Sigmoid colon (tissue), 7 donors: ENCODE data around the gene KRT36. TPM values are rescaled to one million over a fixed set of nuclear protein-coding genes. Genes with fewer than 3 reads are reported as not detected.

Source experiments
- DNase-seq: peaks from one replicate; pipeline ENCODE4 v3.0.0-alpha.2; 2019
- H3K27ac ChIP-seq, 4 donors: fragments of 200-600 bp; sonication (generic); one replicate each; pipeline ENCODE4 v1.5.1; 2016 to 2019; ENCODE audit warnings: mild to moderate bottlenecking in 1 of 4
- H3K27me3 ChIP-seq, 3 donors: fragments of 200-600 bp; sonication (generic); one replicate each; pipeline ENCODE4 v1.5.1; 2019; ENCODE audit warnings: mild to moderate bottlenecking in 1 of 3
- H3K36me3 ChIP-seq, 4 donors: fragments of 200-600 bp; sonication (generic); one replicate each; pipeline ENCODE4 v1.5.1; 2016 to 2019
- H3K4me1 ChIP-seq, 4 donors: fragments of 200-600 bp; sonication (generic); one replicate each; pipeline ENCODE4 v1.5.1; 2017 to 2019
- H3K4me3 ChIP-seq, 4 donors: fragments of 200-600 bp; sonication (generic); one replicate each; pipeline ENCODE4 v1.5.1; 2017 to 2019; ENCODE audit warnings: mild to moderate bottlenecking in 2 of 4, moderate library complexity in 1 of 4
- H3K9me3 ChIP-seq, 4 donors: fragments of 200-600 bp in 3 of 4; sonication (generic) in 3 of 4; one replicate each; pipeline versions ENCODE4 v1.5.1 to v1.6.1; 2013 to 2019
- EP300 ChIP-seq, 4 donors: sonication (generic); formaldehyde crosslinking; IDR thresholded peaks; one replicate each; pipeline ENCODE4 v1.6.1; 2017; ENCODE audit warnings: antibody characterized with exemption in 4 of 4
- POLR2A ChIP-seq, 2 donors: fragments of 450-650 bp; IDR thresholded peaks; one replicate each; pipeline ENCODE4 v1.6.1; 2016; ENCODE audit warnings: antibody characterized with exemption in 2 of 2, mild to moderate bottlenecking in 2 of 2, moderate library complexity in 2 of 2
- POLR2AphosphoS5 ChIP-seq, 4 donors: sonication (generic); formaldehyde crosslinking; IDR thresholded peaks; one replicate each; pipeline ENCODE4 v1.6.1; 2017; ENCODE audit warnings: antibody characterized with exemption in 4 of 4
- WGBS, 2 donors: extraction: QIAGEN DNeasy Blood & Tissue Kit; methylation state at CpG; one replicate each; pipeline ENCODE4 v1.1.7; 2013; 5-methylcytosine and 5-hydroxymethylcytosine counted together
- intact Hi-C: fragments of 100-400 bp; cut with DNase I; formaldehyde crosslinking; loops from one replicate; pipeline ENCODE4 v1.15.1; 2023
- polyA plus RNA-seq, 3 donors: library from polyadenylated mRNA; stranded (reverse); fragments of 200-250 nt; gene quantifications; one replicate each; pipeline ENCODE4 v1.2.3, GENCODE V29; 2013
- total RNA-seq, 4 donors: library from RNA; depleted of rRNA; stranded (reverse); fragments of >200 nt; gene quantifications; one replicate each; pipeline ENCODE4 v1.1.0, GENCODE V29; 2016
- TF ChIP-seq, protein P1 (sequence below), 4 experiments: fragments of 450-650 bp in 3 of 4; fragments of 200-600 bp in 1 of 4; IDR thresholded peaks; one replicate each; pipeline ENCODE4 v1.5.1; 2016 to 2019; ENCODE audit warnings: antibody characterized with exemption in 4 of 4, mild to moderate bottlenecking in 3 of 4, moderate library complexity in 2 of 4
- donor health status: healthy with polysubstance abuse.
- donor health status: Bipolar disorder and iron deficiency.
- donor health status: healthy.

KRT36 gene
- total and polyA plus RNA-seq, 7 donors: 0.20 to 0.33 TPM; not detected in 5

DNA sequence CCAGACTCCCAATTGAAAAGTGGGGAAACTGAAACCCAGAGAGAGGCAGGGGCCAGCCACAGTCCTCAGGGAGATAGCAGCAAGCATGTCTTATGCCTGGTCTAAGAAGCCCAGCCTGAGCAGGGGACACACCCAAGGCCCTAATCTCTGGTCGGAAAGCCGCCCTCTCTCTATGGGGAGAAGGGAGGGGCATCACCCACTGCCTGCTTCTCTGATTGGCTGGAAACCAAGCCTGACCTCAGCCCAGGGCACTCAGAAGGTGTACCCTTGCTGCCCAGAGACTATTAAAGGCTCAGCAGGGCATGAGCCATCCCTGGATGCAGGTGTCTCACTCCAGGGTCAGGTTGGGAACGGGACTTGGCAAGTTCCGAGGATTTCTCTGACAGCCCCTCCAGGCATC is 21.4 kb upstream of the KRT36 start:
- H3K4me1 ChIP-seq: no peaks in the 10 kb centered on the region
- TF ChIP-seq POLR2AphosphoS5 (IDR thresholded peaks at IDR 0.05) (no peak), EP300 (IDR thresholded peaks at IDR 0.05) (no peak), POLR2A (IDR thresholded peaks at IDR 0.05) (no peak)
- TF ChIP-seq, protein P1, sequence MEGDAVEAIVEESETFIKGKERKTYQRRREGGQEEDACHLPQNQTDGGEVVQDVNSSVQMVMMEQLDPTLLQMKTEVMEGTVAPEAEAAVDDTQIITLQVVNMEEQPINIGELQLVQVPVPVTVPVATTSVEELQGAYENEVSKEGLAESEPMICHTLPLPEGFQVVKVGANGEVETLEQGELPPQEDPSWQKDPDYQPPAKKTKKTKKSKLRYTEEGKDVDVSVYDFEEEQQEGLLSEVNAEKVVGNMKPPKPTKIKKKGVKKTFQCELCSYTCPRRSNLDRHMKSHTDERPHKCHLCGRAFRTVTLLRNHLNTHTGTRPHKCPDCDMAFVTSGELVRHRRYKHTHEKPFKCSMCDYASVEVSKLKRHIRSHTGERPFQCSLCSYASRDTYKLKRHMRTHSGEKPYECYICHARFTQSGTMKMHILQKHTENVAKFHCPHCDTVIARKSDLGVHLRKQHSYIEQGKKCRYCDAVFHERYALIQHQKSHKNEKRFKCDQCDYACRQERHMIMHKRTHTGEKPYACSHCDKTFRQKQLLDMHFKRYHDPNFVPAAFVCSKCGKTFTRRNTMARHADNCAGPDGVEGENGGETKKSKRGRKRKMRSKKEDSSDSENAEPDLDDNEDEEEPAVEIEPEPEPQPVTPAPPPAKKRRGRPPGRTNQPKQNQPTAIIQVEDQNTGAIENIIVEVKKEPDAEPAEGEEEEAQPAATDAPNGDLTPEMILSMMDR (IDR thresholded peaks at IDR 0.05): no peak
- no peaks in the 10 kb centered on the region for H3K27me3 ChIP-seq
- H3K4me3 ChIP-seq: no peak overlapping the region
- H3K9me3 ChIP-seq: no peaks in the 10 kb centered on the region
- 14 to 68% methylated on average over 4 of the region's 4 CpGs for WGBS, 2 donors
- H3K36me3 ChIP-seq: no peaks in the 10 kb centered on the region
- intact Hi-C loops: no loop called here
- DNase-seq: no peak
- H3K27ac ChIP-seq: no peak overlapping the region

DNA sequence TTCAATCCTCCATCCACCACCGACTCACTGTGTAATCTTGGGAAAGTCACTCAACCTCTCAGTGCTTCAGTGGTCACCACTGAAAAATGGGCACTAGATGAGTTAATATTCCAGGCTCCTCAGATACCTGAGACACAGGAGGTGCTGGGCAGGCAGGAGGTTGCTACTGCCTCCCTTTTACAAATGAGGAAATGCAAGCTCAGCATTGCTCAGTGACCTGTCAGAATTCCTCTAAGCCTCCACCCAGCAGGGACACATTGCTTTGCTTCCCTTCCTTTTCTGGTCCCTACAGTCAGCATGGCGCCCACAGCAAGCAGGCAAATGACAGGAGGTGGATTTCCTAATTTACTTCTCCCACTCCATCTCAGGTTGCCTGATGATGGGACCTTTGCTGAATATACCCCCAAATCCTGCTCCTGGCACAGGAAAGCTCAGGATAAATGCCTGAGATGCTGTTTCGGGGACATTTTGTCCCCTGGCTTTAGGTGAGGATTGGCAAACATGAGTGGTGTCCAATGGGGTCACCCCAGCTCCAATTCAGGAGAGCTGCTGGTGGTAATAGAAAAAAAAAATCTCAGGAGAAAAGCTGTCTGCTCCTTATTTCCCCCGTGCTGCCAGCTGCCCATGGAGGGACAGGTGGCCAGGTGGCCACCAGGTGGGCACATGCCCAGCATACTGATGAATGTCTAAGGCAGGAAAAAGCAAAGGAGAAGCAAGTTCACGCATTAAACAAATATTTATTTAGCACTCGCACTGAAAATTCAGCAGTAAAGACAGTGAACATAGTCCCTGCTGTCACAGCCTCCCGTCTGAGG is 20.7 kb upstream of the KRT36 start:
- 36 to 69% methylated on average over 7 of the region's 7 CpGs for WGBS, 2 donors
- H3K27ac ChIP-seq: no peak overlapping the region

DNA sequence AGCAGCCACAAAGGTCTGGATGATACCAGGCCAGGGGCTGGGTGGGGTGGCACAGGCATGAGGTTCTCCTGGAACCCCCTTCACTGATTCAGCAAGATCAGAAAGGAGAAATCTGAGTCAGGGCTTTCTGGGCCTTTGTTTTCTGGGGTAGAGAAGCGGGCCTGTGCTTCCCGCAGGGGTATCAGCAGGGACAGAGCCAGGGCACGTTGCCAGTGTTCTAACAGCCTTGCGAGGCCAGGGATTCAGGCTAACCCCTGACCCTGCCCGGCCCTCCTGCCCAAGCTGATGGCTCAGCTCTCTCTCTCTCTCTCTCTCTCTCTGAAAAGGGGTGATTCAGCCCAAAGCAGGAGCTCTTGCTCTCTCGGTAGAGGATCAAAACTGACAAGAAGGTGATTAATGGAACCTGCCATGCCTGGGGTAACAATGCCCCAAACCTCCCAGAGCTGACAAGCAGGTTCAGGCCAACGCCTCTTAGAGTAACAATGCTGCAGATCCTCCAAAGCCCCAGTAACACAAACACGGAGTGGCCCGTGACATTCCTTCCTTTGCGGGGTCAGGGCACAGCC is 17.7 kb upstream of the KRT36 start:
- no peak for DNase-seq
- 67 to 75% methylated on average over 10 of the region's 10 CpGs for WGBS, 2 donors

More for the DNA sequence above, 20.7 kb upstream of the KRT36 start:
- no peak for DNase-seq
- TF ChIP-seq EP300 (IDR thresholded peaks at IDR 0.05) (no peak), POLR2A (IDR thresholded peaks at IDR 0.05) (no peak), POLR2AphosphoS5 (IDR thresholded peaks at IDR 0.05) (no peak)
- TF ChIP-seq, protein P1 (IDR thresholded peaks at IDR 0.05): no peak
- intact Hi-C loops: no loop called here
- no peaks in the 10 kb centered on the region for H3K4me1 ChIP-seq
- H3K9me3 ChIP-seq: no peaks in the 10 kb centered on the region
- no peaks in the 10 kb centered on the region for H3K36me3 ChIP-seq
- H3K27me3 ChIP-seq: no peaks in the 10 kb centered on the region
- H3K4me3 ChIP-seq: no peak overlapping the region

DNA sequence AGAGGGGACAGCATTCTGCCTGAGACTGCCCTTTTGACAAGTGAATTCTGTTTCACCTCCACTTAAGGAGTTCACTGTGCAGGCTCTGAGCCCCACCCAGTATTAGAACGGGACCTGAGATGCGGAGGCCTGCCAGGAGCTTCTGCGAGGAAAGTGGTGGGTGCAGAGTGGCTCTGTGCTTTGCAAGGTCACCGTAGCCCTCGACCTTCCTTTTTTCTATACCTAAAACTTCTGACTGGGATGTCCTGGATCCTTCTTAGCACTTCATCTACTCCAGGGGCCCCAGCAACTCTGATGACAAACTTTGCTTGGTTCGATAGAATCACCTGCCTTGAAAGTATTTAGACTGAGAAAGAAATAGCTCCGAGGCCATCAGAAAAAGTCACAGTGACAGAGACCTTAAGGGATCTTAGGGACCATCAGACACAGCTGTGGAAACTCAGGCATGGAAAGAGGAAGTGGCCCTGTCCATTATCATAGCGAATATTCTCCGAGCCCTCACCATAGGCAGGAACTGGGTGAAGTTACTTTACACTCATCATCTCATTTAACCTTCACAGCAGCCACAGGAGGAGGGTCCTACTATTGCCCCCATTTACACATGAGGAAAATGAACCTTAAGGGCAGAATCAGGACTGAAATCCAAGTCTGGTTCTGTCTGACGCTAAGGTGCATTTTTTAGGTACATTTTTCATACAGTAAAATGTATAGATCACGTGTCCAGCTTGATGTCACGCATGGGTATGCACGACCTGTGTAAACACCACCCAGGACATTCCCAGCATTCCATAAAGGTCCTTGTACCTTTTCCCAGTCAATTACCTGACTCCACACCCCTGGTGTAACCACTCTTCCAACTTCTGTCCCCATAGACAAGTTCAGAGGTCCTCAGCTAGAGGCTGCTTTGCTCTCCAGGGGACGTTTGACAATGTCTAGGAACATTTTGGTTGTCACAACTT is 16.4 kb upstream of the KRT36 start:
- TF ChIP-seq, protein P1 (IDR thresholded peaks at IDR 0.05): no peak
- TF ChIP-seq POLR2A (IDR thresholded peaks at IDR 0.05) (no peak), EP300 (IDR thresholded peaks at IDR 0.05) (no peak), POLR2AphosphoS5 (IDR thresholded peaks at IDR 0.05) (no peak)
- WGBS, 2 donors: 69 to 77% methylated on average over 14 of the region's 14 CpGs

More for the DNA sequence above, 17.7 kb upstream of the KRT36 start:
- TF ChIP-seq POLR2A (IDR thresholded peaks at IDR 0.05) (no peak), EP300 (IDR thresholded peaks at IDR 0.05) (no peak), POLR2AphosphoS5 (IDR thresholded peaks at IDR 0.05) (no peak)
- TF ChIP-seq, protein P1 (IDR thresholded peaks at IDR 0.05): no peak
- H3K27ac ChIP-seq: no peak overlapping the region
- intact Hi-C loops: no loop called here
- H3K36me3 ChIP-seq: no peaks in the 10 kb centered on the region
- H3K9me3 ChIP-seq: no peaks in the 10 kb centered on the region
- peaks cover 0 to 16% (median 6%) of the 10 kb centered on the region in 4 donors for H3K4me1 ChIP-seq
- H3K27me3 ChIP-seq: no peaks in the 10 kb centered on the region
- H3K4me3 ChIP-seq: no peak overlapping the region

More for the DNA sequence above, 16.4 kb upstream of the KRT36 start:
- Histone ChIP-seq H3K27ac (no peak overlapping the region), H3K4me3 (no peak overlapping the region), H3K27me3 (no peaks in the 10 kb centered on the region), H3K36me3 (no peaks in the 10 kb centered on the region), H3K9me3 (no peaks in the 10 kb centered on the region), H3K4me1 (peaks cover 0 to 16% (median 6%) of the 10 kb centered on the region in 4 donors)
- no peak for DNase-seq
- intact Hi-C loops: no loop called here
